GM19452 (cell line): ENCODE data around the gene FOXP4.
"Not testable (repeated sequence)": the region's sequence is repeated elsewhere in the genome, so short reads cannot be mapped to it uniquely, and the experiment has no call there.

Experiments used
- ATAC-seq: cut with Tn5 transposase; IDR thresholded peaks from one replicate; pipeline ENCODE4 v1.9.1; 2021; ENCODE audit not compliant: unreplicated experiment

FOXP4 gene

DNA sequence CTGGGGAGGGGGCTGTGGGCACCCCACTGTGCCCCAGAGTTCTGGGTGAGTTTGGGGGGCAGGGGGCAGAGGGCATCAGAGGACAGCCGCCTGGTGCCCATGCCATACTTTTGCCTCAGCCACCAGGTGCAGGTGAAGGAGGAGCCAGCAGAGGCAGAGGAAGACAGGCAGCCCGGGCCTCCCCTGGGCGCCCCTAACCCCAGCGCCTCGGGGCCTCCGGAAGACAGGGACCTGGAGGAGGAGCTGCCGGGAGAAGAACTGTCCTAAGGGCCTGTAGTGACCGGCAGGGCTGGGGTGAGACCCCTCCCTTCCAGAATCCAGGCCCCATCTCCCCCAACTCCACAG lies 52.5 kb downstream of the FOXP4 start:
- ATAC-seq = no peak

DNA sequence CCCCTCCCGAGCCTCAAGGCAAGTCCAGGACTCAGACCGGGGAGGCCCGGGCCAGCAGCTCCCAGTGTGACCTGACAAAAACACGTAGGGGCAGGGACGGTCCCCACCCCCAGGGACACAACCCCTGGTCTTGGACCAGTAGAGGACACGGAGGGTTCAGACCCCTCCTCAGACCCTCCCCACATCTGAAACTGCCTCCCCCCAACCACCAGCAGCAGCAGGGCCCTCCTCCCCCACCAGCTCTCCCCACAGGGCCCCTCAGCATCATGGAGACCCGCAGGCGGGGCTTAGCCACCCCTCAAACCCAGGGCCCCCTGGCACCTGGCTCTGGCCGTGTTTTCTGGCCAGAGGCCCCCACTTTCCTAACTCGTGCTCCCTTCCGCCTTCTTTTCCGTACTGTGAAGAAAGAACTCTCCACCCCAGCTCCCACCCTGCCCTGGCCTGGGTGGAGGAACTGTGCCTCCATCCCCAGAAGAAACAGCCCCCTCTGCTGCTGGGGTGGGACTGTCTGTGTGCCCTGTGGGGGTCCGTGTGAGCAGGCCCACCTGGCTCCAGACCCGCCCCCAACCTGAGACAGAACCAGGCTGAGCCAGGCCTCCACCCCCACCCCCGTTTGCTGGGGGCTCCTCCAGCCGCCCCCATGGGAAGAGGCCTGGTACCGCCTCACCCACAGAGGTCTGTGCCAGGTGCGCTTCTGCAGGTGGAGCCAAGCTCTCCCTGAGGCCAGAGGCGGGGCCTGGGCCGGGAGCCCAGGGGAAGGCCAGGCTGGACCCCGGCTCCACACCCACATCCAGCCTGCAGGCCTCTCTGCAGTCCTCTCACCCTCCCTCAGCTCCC lies 53.1 kb downstream of the FOXP4 start:
- no peak for ATAC-seq

DNA sequence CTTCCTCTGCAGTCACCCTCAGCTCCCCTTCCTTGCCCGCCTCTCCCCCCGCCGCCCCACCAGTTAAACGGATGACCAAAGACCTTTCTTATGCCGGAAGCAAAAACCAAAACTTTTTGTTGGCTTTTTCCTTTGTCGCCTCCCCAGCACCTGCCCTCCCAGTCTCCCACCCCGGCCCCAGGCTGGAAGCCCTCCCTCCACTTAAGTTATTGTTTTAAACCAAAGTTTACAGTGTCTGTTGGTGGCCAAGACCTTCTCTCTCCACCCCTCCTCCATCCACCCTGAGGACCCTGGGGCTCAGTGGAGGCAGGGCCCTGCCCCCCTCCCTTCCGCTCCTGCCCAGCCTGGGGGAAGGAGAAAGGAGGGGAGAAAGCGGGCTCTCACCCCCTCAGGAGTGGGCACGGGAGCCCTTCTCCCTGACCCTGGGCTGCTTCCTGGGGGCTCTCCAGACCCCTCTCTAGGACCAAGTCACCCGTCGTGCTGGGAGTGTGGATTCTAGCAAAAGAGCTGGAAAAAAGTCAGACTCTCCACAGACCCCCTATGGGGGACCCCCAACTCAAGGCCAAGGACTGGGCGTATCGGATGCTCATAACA lies 53.8 kb downstream of the FOXP4 start:
- ATAC-seq = no peak

DNA sequence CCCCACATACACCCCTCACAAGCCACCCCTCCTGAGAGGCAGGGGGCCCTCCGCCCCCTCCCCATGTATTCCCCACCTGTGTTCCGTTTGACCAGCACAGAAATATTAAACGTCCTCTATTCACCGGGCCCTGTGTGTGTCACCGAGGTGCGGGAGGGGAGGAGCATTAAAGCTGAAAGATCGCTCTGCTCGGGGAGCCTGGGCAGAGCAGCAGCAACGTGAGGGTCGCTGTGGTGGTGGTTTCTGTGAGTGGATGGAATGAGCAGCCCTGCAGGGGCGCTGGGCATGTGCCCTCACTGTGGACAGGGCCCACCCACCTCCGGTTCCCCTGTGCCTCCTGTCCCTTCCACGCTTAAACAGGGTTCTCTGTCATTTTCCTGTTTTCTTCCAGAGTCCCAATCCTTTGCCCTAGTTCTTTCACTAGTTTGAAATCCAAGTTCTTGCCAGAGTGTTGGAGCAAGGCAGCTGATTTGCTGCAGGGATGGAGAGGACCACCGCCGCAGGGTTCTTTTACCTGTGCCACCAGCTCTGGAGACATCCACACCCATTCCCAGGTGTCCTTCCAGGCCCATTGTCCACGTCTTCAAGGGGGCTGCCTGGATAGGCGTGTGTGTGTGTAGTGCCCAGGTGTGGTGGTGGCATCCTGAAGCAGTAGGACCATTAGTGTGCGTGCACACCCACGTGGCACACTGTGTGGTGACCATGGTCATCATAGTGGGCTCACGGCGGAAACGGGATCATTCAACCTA lies 54.5 kb downstream of the FOXP4 start:
- ATAC-seq = no peak

DNA sequence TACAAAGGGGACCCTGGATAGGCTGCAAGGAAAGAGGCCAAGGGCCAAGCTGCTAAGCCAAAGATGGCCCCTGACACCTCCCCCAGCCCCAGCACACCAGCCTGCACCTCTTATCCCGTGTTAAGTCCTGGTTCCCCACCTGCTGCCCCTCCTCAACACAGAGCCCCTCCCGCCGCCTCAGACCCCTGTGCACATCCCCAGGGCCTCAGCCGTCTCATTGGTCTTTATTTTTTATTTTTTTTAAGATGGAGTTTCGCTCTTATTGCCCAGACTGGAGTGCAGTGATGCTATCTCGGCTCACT lies 55.0 kb downstream of the FOXP4 start:
- ATAC-seq = no peak

DNA sequence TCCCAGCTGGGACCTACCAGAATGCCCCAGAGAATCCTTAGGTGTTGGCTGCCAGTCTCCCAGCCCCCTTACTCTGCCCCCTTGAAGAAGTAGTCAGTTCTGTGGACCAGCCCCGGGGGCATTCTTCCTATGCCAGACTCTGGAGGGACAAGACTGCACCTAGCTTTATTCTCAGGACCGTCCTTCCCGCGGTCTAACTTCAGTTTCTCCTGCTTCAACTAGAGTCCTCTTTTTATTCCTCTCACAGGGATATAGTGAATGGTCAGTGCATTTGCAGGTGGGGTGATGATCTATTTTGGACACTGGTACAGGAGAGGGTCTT lies 56.2 kb downstream of the FOXP4 start:
- ATAC-seq = no peak

DNA sequence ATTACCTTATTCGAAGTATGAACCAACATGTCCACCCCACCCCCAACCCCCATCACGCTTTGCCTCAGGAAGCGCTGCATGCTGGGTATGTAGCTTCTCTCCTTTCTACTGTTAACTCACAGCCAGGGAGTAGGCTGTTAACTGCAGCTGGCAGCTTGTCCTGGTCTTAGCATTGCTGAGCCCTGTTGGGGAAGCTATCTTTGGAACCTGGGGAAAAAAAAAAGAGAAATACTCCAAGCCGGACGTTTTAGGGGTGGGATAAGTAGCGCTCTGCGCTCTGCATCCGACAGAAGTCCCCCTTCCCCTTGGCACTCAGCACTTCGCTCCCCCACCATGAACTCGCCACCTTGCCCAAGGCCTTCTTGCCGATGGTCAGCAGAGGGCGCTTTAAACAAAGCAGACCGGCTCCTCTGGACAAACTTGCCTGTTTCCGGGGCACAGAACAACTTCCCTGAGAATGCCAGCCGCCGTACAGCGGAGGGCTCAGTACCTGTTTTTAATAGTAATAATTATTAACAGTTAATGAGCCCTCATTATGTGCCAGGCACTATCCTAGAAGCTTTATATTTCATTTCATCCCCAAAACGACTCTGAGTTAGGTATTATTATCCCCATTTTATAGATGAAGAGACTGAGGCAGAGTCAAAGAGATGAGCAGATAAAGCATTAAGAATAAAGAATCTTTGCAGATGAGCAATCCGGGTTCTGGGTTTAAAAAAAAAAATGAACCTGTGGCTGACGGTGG lies 56.9 kb downstream of the FOXP4 start:
- ATAC-seq = no peak

DNA sequence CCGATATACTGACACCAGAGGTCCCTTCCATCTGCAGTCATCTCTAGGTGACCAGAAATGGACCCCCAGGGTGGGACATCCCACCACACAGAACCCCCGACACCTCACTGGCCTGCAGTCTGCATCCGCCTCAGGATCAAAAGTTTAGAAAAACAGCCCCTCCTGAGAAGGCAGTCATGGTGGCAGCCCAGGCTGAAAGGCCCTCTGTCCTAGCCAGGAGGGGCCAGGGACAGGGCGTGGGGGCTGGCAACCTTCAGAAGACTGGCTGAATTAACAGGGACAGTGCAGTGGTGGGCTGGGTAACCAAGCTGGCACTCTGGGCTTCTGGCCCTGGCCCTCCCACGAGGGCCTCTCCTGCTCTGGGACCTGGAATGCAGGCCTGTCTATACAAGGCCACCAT lies 57.8 kb downstream of the FOXP4 start:
- ATAC-seq = no peak

DNA sequence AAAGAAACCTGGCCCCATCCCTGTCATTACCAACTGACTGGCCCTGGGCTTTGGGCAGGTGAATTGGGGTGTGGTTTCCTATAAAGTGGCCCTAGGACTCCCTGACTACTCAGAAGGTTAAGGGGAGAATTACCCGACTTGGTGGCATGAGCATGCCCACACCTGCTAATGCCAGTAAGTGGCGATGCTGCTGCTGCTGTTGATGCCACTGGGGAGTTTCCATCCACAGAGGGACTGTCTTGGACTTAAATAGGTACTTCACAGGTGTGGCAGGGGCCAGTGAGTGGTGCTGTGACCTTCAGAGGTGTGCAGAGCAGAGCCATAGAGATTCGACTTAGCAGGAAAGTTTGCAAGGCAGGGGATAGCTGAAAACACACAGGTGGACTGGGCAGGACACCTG lies 59.5 kb downstream of the FOXP4 start:
- ATAC-seq = no peak

DNA sequence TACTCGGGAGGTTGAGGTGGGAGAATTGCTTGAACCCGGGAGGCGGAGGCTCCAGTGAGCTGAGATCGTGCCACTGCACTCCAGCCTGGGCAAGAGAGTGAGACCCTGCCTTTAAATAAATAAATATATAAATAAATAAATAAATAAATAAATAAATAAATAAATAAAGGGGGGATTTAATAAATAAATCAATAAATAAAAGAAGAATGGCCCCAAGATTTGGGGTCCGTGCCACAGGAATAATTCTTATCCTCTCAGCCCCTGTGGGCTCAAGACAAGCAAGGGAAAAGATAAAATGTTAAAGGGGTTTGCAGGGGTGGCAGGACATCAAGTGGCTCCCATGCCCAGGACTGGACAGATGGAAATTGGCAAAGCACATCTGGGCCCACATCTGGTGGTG lies 60.9 kb downstream of the FOXP4 start:
- ATAC-seq = no peak

DNA sequence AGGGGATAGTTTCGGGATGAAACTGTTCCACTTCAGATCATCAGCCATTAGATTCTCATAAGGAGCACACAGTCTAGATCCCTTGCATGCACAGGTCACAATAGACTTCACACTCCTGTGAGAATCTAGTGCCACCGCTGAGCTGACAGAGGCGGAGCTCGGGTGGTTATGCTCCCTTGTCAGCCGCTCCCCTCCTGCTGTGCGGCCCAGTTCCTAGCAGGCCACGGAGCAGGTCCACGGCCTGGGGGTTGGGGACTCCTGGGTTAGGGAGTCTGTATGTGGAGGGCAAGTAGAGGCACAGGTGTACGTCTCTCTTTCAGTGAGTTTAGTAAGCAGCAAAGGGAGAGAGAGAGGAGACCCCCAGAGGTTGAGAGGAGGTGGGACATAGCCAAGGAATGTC lies 61.6 kb downstream of the FOXP4 start:
- ATAC-seq = no peak

DNA sequence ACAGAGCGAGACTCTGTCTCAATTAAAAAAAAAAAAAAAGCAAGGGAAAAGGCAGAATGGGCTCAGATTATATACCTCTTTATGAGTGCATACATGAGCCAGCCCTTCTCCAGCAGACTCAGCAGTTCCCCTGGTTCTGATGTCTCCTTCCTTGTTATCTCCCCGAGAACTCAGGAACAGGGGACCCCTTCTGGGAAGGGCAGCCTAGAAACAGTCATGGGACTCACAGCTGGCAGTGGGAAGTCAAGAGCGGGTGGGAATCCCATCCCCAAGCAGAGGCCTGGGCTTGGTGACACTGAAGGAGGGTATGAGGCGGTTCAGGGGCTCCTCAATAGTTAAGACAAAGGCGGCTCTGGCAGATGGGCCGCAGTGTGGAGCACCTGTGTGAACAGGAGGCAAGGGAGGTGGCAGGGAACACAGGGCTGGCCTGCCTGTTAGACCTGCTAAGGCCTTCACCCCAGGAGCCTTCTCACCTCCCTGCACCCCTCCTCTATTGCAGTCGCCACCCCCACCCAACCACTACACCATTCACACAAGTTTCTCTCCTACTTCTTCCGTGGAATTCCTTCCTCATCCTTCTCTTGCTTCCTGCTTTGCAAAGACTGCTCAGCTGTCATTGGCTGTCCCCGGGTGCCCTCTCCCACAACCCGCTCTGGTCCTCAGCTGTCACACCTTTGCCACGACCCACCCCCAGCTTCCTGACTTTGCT lies 62.4 kb downstream of the FOXP4 start:
- no peak for ATAC-seq

DNA sequence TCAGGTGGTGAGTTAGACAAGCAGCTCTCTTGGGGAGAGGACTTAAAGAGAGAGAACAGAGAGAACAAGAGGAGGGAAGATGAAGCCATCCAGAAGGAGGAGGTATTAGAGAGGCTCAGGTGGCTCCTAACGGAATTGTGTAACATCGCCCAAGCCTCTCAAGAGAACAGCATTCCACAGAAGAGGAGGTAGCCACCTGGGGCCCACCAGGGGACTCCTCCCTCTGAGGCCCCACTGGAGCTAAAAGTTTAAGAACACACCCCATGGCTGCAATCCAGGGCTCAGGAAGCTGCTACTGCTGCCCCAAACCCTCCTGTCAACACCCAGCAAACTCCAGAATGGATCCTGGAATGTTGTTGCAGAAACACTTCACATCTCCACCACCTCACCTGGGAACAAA lies 68.5 kb downstream of the FOXP4 start:
- ATAC-seq = no peak

DNA sequence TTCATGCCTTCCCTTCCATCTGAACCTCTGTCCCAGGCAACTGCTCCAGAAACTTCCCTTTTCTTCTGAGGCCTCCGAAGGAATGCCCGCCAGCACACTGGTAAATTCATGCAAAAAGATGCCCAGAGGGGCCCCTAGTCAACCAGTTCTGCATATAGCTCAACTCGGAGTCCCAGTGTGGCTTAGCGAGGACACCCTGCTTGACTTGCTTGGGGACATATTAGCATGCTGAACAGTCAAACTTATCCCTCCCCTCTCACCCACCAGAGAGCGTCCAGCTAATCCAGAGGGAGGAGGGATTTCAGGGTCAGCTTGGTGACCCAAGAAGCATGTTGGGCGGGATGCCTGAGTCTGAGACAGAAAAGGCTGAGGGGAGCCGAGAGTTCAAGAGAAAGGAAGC lies 69.1 kb downstream of the FOXP4 start:
- ATAC-seq = no peak

DNA sequence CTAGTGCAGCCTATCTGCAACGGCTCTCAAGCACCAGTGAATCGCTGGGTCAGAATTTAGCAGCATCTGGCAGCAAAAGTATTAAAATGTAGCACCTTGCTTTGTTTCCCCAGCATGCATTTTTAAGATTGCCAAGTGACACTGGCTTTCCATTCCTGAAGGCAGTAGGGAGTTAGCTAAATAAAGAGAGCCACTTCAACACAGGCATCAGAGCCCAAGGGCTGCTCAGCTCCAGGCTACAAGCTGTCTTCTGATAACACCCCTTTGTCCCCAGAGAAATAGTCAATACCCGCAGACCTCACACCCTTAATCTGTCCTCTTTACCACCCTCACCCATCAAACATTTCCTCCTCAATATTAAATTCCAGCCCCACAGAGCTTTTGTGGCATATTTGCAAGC lies 72.4 kb downstream of the FOXP4 start:
- ATAC-seq = no peak

DNA sequence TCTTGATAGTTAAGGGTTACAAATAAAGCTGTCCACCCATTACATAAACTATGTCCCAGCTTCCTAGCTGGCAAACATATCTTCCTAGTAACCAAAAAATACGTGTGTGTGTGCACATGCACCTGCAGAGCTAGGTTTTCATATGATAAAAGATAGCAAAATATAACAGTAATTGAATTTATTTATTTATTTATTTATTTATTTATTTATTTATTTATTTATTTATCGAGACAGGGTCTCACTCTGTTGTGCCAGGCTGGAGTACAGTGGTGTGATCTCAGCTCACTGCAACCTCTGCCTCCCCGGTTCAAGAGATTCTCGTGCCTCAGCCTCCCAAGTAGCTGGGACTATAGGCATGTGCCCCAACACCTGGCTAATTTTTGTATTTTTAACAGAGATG lies 73.0 kb downstream of the FOXP4 start:
- ATAC-seq = not testable (repeated sequence)

DNA sequence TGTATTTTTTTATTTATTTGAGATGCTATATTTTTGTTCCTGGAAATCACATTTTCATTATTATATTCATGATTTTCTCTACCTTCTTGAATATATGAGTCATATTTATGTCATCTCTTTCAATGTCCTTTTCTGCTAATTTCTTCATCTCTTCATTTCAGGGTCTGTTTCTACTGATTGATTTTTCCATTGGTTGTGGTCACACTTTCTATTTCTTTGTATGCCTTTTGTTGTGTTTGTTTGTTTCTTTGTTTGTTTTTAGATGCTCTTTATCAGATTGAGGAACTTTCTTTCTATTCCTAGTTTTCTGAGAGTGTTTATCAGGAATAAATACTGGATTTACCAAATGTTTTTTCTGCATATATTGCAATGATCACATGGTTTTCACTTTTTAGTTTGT lies 75.2 kb downstream of the FOXP4 start:
- no peak for ATAC-seq

DNA sequence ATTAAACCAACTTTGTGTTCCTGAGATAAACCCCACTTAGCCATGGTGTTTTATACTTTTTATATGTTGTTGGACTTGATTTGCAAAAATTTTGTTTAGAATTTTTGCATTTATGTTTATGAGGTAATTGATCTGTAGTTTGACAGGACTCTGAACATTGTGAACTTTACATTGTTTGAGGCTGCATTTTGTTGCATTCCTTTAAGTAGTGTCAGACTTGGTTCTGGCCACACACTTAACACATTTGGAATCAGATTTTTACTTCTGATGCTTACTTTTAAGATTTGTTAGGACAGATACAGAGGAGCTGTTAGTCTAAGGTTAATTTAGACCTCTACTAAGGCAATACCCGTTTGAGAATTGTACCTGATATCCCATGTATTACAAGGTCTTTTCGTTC lies 75.6 kb downstream of the FOXP4 start:
- no peak for ATAC-seq

DNA sequence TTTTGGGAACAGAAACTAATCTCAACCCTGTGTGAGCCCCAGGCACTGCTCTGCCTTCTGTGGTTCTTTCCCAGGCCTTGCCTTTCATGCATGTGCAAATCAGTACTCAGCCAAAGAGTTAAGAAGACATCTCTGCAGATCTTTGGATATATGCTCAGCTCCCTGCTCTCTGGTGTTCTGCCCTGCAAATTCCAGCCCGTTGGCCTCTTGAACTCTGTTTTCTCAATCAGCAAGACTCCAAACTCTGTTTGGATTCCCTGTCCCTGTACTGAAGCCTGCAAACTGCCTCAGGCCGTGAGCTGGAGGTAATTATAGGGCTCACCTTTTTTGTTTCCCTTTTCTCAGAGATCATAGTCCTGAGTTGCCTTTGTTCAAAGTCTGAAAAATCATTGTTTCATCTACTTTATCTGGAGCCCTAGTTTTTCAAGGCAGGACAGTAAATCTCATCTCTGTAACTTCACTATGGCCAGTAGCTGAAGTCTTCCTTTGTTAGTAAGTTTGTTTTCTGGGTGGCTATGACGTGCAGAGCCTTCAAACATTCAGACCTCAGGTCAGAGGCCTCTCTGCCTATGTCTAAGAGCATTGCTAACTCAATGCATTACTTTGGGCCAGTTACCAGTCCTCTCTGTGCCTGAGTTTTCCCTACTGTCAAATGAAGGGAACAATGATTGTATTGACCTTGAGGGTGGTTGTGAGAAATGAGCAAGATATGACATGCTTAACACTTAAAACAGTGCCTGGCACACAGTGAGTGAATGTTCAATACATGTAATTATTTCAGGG lies 76.2 kb downstream of the FOXP4 start:
- no peak for ATAC-seq

DNA sequence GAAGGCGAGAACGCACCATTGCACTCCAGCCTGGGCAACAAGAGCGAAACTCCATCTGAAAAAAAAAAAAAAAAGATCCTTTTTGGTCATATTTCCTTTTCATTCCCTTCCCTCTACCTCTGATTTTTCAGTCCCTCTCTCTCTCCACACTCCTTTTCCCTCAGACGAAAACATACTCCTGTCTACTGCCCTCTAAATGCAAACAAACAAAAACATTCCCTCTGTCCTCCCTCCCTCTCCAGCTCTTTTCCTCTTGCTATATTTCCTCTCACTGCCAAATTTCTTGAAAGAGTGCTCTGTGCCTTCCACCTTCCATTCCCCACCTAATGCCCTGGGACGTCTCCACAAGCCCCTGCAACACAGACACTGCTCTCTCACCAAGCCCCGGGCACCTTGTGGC lies 77.1 kb downstream of the FOXP4 start:
- ATAC-seq = no peak
